ENCODE results near the gene ZCCHC7.

DNA sequence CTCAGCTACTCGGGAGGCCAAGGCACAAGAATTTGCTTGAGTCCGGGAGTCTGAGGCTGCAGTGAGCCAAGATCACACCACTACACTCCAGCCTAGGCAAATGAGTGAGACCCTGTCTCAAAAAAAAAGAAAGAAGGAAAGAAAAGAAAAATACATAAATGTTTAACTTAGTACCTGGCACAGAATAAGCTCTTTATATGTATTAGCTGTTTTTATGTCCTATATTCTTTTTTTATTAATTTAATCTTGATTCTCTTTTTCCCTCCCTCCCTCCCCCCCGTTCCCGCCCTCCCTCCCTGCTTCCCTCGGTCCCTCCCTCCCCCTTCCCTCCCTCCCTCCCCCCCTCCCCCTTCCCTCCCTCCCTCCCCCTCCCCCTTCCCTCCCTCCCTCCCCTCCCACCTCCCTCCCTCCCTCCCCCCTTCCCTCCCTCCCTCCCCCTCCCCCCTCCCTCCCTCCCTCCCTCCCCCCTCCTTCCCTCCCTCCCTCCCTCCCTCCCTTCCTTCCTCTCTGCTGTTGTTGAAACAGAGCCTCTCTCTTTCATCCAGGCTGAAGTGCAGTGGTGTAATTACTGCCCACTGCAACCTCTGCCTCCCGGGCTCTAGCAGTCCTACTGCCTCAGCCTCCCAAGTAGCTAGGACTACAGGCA, 166.3 kb downstream of the ZCCHC7 start:
- TF ChIP-seq, protein P1, sequence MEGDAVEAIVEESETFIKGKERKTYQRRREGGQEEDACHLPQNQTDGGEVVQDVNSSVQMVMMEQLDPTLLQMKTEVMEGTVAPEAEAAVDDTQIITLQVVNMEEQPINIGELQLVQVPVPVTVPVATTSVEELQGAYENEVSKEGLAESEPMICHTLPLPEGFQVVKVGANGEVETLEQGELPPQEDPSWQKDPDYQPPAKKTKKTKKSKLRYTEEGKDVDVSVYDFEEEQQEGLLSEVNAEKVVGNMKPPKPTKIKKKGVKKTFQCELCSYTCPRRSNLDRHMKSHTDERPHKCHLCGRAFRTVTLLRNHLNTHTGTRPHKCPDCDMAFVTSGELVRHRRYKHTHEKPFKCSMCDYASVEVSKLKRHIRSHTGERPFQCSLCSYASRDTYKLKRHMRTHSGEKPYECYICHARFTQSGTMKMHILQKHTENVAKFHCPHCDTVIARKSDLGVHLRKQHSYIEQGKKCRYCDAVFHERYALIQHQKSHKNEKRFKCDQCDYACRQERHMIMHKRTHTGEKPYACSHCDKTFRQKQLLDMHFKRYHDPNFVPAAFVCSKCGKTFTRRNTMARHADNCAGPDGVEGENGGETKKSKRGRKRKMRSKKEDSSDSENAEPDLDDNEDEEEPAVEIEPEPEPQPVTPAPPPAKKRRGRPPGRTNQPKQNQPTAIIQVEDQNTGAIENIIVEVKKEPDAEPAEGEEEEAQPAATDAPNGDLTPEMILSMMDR (conservative IDR thresholded peaks at IDR 0.05; ENCODE audit: low read depth, low read length), result no peak
- no peak for TF ChIP-seq EZH2 (IDR thresholded peaks at IDR 0.05; ENCODE audit: borderline replicate concordance, low read depth, low read length, poor library complexity, severe bottlenecking)

Data from A673 (cell line).